MCF 10A (cell line): ENCODE data around the gene CABP1. TPM values are rescaled to one million over a fixed set of nuclear protein-coding genes. Genes with fewer than 3 reads are reported as not detected.

Experiments used
- BruUV-seq: library from RNA; stranded (reverse); fragments of 400-500 nt; replicated peaks from 2 replicates; lab custom pipeline; 2021; lab: Mats Ljungman, UMichigan
- CTCF ChIA-PET: fragments of 300-600 bp; sonication (Branson Sonifier 250); formaldehyde crosslinking; extraction: SDS; loops from one replicate; lab custom pipeline; 2021; ENCODE audit warnings: antibody characterized with exemption, inconsistent platforms; lab: Yijun Ruan, JAX
- POLR2A ChIA-PET: fragments of 300-600, 350-650 bp; sonication (Branson Sonifier 250); formaldehyde crosslinking; extraction: SDS; loops from one replicate; lab custom pipeline; 2020; ENCODE audit warnings: antibody characterized with exemption, inconsistent platforms; lab: Yijun Ruan, JAX
- DNase-seq: peaks from one replicate; pipeline ENCODE4 v3.0.0-alpha.2; 2018; ENCODE audit not compliant: unreplicated experiment
- H3K27ac Mint-ChIP-seq: one replicate; pipeline ENCODE4 v1.8.0; 2022; ENCODE audit warnings: mild to moderate bottlenecking, low read depth, mixed read lengths; ENCODE audit not compliant: unreplicated experiment
- H3K27me3 Mint-ChIP-seq: one replicate; pipeline ENCODE4 v1.8.0; 2022; ENCODE audit warnings: mixed read lengths; ENCODE audit not compliant: insufficient read depth, unreplicated experiment
- H3K36me3 Mint-ChIP-seq: one replicate; pipeline ENCODE4 v1.8.0; 2022; ENCODE audit warnings: mild to moderate bottlenecking, moderate library complexity, mixed read lengths; ENCODE audit not compliant: insufficient read depth, unreplicated experiment
- H3K4me1 Mint-ChIP-seq: one replicate; pipeline ENCODE4 v1.8.0; 2022; ENCODE audit warnings: mixed read lengths; ENCODE audit not compliant: insufficient read depth, unreplicated experiment
- H3K4me3 Mint-ChIP-seq: one replicate; pipeline ENCODE4 v1.8.0; 2022; ENCODE audit warnings: mild to moderate bottlenecking, moderate library complexity, mixed read lengths; ENCODE audit not compliant: unreplicated experiment
- H3K9me3 Mint-ChIP-seq: one replicate; pipeline ENCODE4 v1.8.0; 2022; ENCODE audit warnings: mixed read lengths; ENCODE audit not compliant: unreplicated experiment
- CTCF ChIP-seq: fragments of 200-600 bp; IDR thresholded peaks from one replicate; pipeline ENCODE4 v1.8.0; 2022; ENCODE audit warnings: antibody characterized with exemption, mild to moderate bottlenecking; ENCODE audit not compliant: unreplicated experiment
- intact Hi-C: fragments of 100-400 bp; cut with micrococcal nuclease; formaldehyde crosslinking; loops from 2 replicates; pipeline ENCODE4 v1.14.1; 2022
- total RNA-seq: library from RNA; stranded (reverse); gene quantifications from 2 replicates; pipeline ENCODE4 v1.2.3, GENCODE V29; 2022

CABP1 gene
- total RNA-seq, 1 experiment from 2014 or later: not detected

- no peaks in the 10 kb centered on the region for H3K36me3 Mint-ChIP-seq
- POLR2A ChIA-PET: no interaction called here
- no peak overlapping the region for H3K27ac Mint-ChIP-seq
These were observed 22.5 kb downstream of the CABP1 start for GRCh38 chr12:120662879-120663278.

GRCh38 chr12:120663741-120664140 lies 23.3 kb downstream of the CABP1 start:
- Mint-ChIP-seq H3K4me1 (no peaks in the 10 kb centered on the region), H3K27ac (no peak overlapping the region), H3K27me3 (no peaks in the 10 kb centered on the region), H3K9me3 (no peaks in the 10 kb centered on the region), H3K4me3 (no peak overlapping the region), H3K36me3 (no peaks in the 10 kb centered on the region)
- ChIA-PET POLR2A (interaction anchor here (0.6 kb wide), 1 partner anchor 11 kb away, joined by 3 read pairs; no protein-coding TSS in a partner anchor), CTCF (interaction anchor here (0.8 to 1.4 kb wide), 2 partner anchors 15 to 17 kb away, joined by 3 to 4 read pairs; no protein-coding TSS in a partner anchor)
- TF ChIP-seq CTCF: no peak
- intact Hi-C loops: no loop called here
- DNase-seq: no peak
- BruUV-seq: no TSS peak

More at GRCh38 chr12:120662879-120663278, 22.5 kb downstream of the CABP1 start:
- Mint-ChIP-seq H3K9me3 (no peaks in the 10 kb centered on the region), H3K27me3 (no peaks in the 10 kb centered on the region), H3K4me1 (no peaks in the 10 kb centered on the region), H3K4me3 (no peak overlapping the region)
- CTCF ChIA-PET: no interaction called here
- no peak for TF ChIP-seq CTCF
- intact Hi-C loops: no loop called here
- no TSS peak for BruUV-seq
- no peak for DNase-seq

GRCh38 chr12:120666571-120667390 lies 26.4 kb downstream of the CABP1 start:
- BruUV-seq: no TSS peak
- H3K4me1 Mint-ChIP-seq: no peaks in the 10 kb centered on the region
- CTCF ChIA-PET: interaction anchor here (0.5 to 7.3 kb wide), 4 partner anchors 18 to 765 kb away, joined by 3 to 64 read pairs (median 4); no protein-coding TSS in a partner anchor
- no peaks in the 10 kb centered on the region for H3K36me3 Mint-ChIP-seq
- TF ChIP-seq CTCF: no peak
- H3K27me3 Mint-ChIP-seq: no peaks in the 10 kb centered on the region
- no peaks in the 10 kb centered on the region for H3K9me3 Mint-ChIP-seq
- intact Hi-C loops: no loop called here
- H3K4me3 Mint-ChIP-seq: no peak overlapping the region
- no peak overlapping the region for H3K27ac Mint-ChIP-seq
- POLR2A ChIA-PET: no interaction called here
- no peak for DNase-seq

- no peaks in the 10 kb centered on the region for H3K27me3 Mint-ChIP-seq
- no TSS peak for BruUV-seq
- TF ChIP-seq CTCF: no peak
- no peaks in the 10 kb centered on the region for H3K4me1 Mint-ChIP-seq
- H3K27ac Mint-ChIP-seq: no peak overlapping the region
- no peak for DNase-seq
- CTCF ChIA-PET: interaction anchor here (0.6 to 7.3 kb wide), 2 partner anchors 20 to 85 kb away, joined by 3 to 64 read pairs; no protein-coding TSS in a partner anchor
- H3K4me3 Mint-ChIP-seq: no peak overlapping the region
- intact Hi-C loops: no loop called here
- H3K9me3 Mint-ChIP-seq: no peaks in the 10 kb centered on the region
- POLR2A ChIA-PET: interaction anchor here (0.6 kb wide), 1 partner anchor 46 kb away, joined by 3 read pairs; no protein-coding TSS in a partner anchor
- no peaks in the 10 kb centered on the region for H3K36me3 Mint-ChIP-seq
These were observed 27.9 kb downstream of the CABP1 start for GRCh38 chr12:120668091-120668867.
